Endothelial cell of umbilical vein (primary cell): Measurements from ENCODE around the gene C11orf87.

Source experiments
- EZH2 ChIP-seq: IDR thresholded peaks from 2 replicates; pipeline ENCODE4 v1.6.1; 2012; ENCODE audit warnings: borderline replicate concordance, low read depth, mild to moderate bottlenecking, moderate library complexity, low read length, inconsistent platforms; ENCODE audit not compliant: severe bottlenecking
- FOS ChIP-seq: IDR thresholded peaks from 2 replicates; pipeline ENCODE4 v1.6.1; 2011; ENCODE audit warnings: mild to moderate bottlenecking, low read length, moderate library complexity, borderline replicate concordance; ENCODE audit not compliant: insufficient read depth
- GATA2 ChIP-seq: IDR thresholded peaks from 2 replicates; pipeline ENCODE4 v1.7.0; 2011; ENCODE audit warnings: low read depth, mild to moderate bottlenecking, moderate library complexity, mixed read lengths, low read length; ENCODE audit not compliant: insufficient read length, insufficient read depth
- JUN ChIP-seq: IDR thresholded peaks from 2 replicates; pipeline ENCODE4 v1.6.1; 2011; ENCODE audit warnings: borderline replicate concordance, low read depth; ENCODE audit not compliant: insufficient read length, insufficient read depth
- MAX ChIP-seq: IDR thresholded peaks from 2 replicates; pipeline ENCODE4 v1.6.1; 2011; ENCODE audit not compliant: insufficient read depth, insufficient read length
- MYC ChIP-seq: IDR thresholded peaks from one replicate; pipeline ENCODE4 v1.6.1; 2011; ENCODE audit warnings: mild to moderate bottlenecking, low read depth, low read length
- POLR2A ChIP-seq: IDR thresholded peaks from 2 replicates; pipeline ENCODE4 v1.6.1; 2012; ENCODE audit warnings: low read depth, mild to moderate bottlenecking, control low read depth, low read length
- POLR2AphosphoS5 ChIP-seq: IDR thresholded peaks from 2 replicates; pipeline ENCODE4 v1.6.1; 2012; ENCODE audit warnings: low read depth, mild to moderate bottlenecking, control low read depth, low read length, moderate library complexity; ENCODE audit not compliant: insufficient read depth
- TF ChIP-seq, protein P1 (sequence below), 2 donors: IDR thresholded peaks; 1 replicate in 1 of 2; 2 replicates in 1 of 2; pipeline ENCODE4 v1.5.1; 2011; ENCODE audit warnings: low read length in 2 of 2, mild to moderate bottlenecking in 2 of 2, moderate library complexity in 2 of 2, control low read depth in 1 of 2, inconsistent platforms in 1 of 2, low read depth in 1 of 2; ENCODE audit not compliant: insufficient read depth in 1 of 2; ENCODE audit errors: extremely low read depth in 1 of 2

DNA sequence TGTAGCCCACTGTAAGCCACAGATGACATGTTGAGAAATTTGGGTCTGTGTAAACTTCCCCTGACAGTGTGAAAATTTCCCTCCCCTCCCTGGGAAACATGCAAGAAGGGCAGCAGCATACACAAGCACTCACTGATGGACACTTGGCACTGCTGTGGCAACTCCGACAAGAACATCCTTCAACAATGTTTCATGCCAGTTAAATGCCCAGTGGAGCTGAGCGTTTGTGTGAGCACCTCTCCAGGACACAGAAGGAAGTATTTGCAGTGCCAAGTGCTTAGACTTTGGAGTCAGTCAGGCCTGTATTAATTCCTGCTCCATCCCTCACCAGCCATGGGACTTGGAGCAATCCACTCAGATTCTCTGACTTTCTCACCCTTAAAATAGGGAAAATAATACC lies 17.7 kb downstream of the C11orf87 start:
- TF ChIP-seq MAX (no peak), POLR2AphosphoS5 (no peak), POLR2A (no peak), JUN (no peak), GATA2 (no peak), EZH2 (no peak), FOS (no peak), MYC (no peak)
- TF ChIP-seq, protein P1, sequence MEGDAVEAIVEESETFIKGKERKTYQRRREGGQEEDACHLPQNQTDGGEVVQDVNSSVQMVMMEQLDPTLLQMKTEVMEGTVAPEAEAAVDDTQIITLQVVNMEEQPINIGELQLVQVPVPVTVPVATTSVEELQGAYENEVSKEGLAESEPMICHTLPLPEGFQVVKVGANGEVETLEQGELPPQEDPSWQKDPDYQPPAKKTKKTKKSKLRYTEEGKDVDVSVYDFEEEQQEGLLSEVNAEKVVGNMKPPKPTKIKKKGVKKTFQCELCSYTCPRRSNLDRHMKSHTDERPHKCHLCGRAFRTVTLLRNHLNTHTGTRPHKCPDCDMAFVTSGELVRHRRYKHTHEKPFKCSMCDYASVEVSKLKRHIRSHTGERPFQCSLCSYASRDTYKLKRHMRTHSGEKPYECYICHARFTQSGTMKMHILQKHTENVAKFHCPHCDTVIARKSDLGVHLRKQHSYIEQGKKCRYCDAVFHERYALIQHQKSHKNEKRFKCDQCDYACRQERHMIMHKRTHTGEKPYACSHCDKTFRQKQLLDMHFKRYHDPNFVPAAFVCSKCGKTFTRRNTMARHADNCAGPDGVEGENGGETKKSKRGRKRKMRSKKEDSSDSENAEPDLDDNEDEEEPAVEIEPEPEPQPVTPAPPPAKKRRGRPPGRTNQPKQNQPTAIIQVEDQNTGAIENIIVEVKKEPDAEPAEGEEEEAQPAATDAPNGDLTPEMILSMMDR (IDR thresholded peaks at IDR 0.05; ENCODE audit: extremely low read depth in 1 of 2, insufficient read depth in 1 of 2, low read depth in 1 of 2, low read length in 2 of 2): no peak
